ENCODE measurements around the gene AKT3.

DNA sequence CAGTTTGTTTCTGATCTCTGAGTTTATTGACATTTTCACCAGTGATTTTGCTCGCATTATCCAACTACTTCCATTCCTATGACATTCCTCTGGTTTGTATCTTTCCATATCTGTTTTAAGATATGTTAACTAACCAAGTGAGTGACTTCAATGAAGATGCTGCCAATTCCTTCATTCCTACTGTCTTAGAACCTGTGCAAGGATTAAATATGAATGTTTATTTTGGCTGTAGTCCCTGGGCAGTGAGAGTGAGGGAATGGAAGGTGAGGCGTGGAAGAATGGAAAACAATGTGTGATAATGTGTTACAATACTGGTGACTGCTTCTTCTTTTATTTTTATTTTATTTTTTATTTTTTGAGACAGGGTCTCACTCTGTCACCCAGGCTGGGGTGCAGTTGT lies 411.2 kb downstream of the AKT3 start:
- TF ChIP-seq, protein P1, sequence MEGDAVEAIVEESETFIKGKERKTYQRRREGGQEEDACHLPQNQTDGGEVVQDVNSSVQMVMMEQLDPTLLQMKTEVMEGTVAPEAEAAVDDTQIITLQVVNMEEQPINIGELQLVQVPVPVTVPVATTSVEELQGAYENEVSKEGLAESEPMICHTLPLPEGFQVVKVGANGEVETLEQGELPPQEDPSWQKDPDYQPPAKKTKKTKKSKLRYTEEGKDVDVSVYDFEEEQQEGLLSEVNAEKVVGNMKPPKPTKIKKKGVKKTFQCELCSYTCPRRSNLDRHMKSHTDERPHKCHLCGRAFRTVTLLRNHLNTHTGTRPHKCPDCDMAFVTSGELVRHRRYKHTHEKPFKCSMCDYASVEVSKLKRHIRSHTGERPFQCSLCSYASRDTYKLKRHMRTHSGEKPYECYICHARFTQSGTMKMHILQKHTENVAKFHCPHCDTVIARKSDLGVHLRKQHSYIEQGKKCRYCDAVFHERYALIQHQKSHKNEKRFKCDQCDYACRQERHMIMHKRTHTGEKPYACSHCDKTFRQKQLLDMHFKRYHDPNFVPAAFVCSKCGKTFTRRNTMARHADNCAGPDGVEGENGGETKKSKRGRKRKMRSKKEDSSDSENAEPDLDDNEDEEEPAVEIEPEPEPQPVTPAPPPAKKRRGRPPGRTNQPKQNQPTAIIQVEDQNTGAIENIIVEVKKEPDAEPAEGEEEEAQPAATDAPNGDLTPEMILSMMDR (IDR thresholded peaks at IDR 0.05): no peak
- TF ChIP-seq POLR2AphosphoS5 (IDR thresholded peaks at IDR 0.05; ENCODE audit: insufficient read depth in 1 of 2, low read depth in 1 of 2) (no peak), POLR2A (IDR thresholded peaks at IDR 0.05) (no peak)

All from vagina (tissue), 2 donors.